Activated CD4-positive, alpha-beta memory T cell treated with anti-CD3 and anti-CD28 coated beads, Interleukin-2, amount 10 ng/mL, durations not matched to agents 7 days and 5 days (primary cell): ENCODE data around the gene PRDX1. TPM values are rescaled to one million over a fixed set of nuclear protein-coding genes. Genes with fewer than 3 reads are reported as not detected.
A peak's percentile ranks its signal among the peaks of the same experiment; 100 is the strongest.
"Not testable (repeated sequence)": the region's sequence is repeated elsewhere in the genome, so short reads cannot be mapped to it uniquely, and the experiment has no call there.

Source experiments
- CTCF ChIA-PET: fragments of 350-600 bp; sonication (Branson Sonifier 250); formaldehyde crosslinking; loops from one replicate; lab custom pipeline; 2021; ENCODE audit warnings: antibody characterized with exemption, inconsistent platforms; lab: Charles Lee
- POLR2A ChIA-PET: fragments of 350-600 bp; sonication (Branson Sonifier 250); formaldehyde crosslinking; loops from one replicate; lab custom pipeline; 2021; ENCODE audit warnings: antibody characterized with exemption; lab: Charles Lee
- DNase-seq: peaks from one replicate; pipeline ENCODE4 v3.0.0-alpha.2; 2020
- H3K27ac Mint-ChIP-seq: one replicate; pipeline ENCODE4 v1.8.0; 2021; ENCODE audit warnings: mild to moderate bottlenecking, mixed read lengths
- H3K27me3 Mint-ChIP-seq: one replicate; pipeline ENCODE4 v1.8.0; 2021; ENCODE audit warnings: mixed read lengths
- H3K36me3 Mint-ChIP-seq: one replicate; pipeline ENCODE4 v1.8.0; 2021; ENCODE audit warnings: low read depth, mixed read lengths
- H3K4me1 Mint-ChIP-seq: one replicate; pipeline ENCODE4 v1.8.0; 2021; ENCODE audit warnings: mixed read lengths
- H3K4me3 Mint-ChIP-seq: one replicate; pipeline ENCODE4 v1.8.0; 2021; ENCODE audit warnings: mild to moderate bottlenecking, mixed read lengths
- H3K9me3 Mint-ChIP-seq: one replicate; pipeline ENCODE4 v1.8.0; 2021; ENCODE audit warnings: mixed read lengths
- total RNA-seq, 2 experiments: library from RNA; stranded (reverse); gene quantifications; one replicate each; pipeline ENCODE4 v1.2.3, GENCODE V29; 2021

PRDX1 gene
- total RNA-seq, 2 experiments from 2014 or later = 296 to 309 TPM

GRCh38 chr1:45513532-45514260 is 8.0 kb downstream of the PRDX1 start:
- H3K4me3 Mint-ChIP-seq, H3K9me3 Mint-ChIP-seq, H3K27me3 Mint-ChIP-seq, DNase-seq, H3K27ac Mint-ChIP-seq: not testable (repeated sequence)
- H3K36me3 Mint-ChIP-seq = peaks cover 81% of the 10 kb centered on the region
- peaks cover 22% of the 10 kb centered on the region for H3K4me1 Mint-ChIP-seq
- ChIA-PET CTCF (interaction anchor here (0.6 to 4.2 kb wide), 12 partner anchors 10 to 80 kb away, joined by 3 to 120 read pairs (median 6); partner anchors contain the start of genes AKR1A1, CCDC163, MMACHC and NASP), POLR2A (interaction anchor here (0.6 to 4.1 kb wide), 5 partner anchors 7 to 54 kb away, joined by 3 to 36 read pairs (median 5); partner anchors contain the start of genes AKR1A1 and PRDX1)

GRCh38 chr1:45512641-45513054 is 9.0 kb downstream of the PRDX1 start:
- Mint-ChIP-seq H3K4me3 (no peak overlapping the region), H3K4me1 (peaks cover 19% of the 10 kb centered on the region), H3K36me3 (peaks cover 86% of the 10 kb centered on the region), H3K27me3 (no peaks in the 10 kb centered on the region), H3K9me3 (no peaks in the 10 kb centered on the region), H3K27ac (peak overlapping the region; percentile 47)
- ChIA-PET CTCF (interaction anchor here (0.6 to 4.2 kb wide), 22 partner anchors 9 to 670 kb away, joined by 3 to 120 read pairs (median 3); partner anchors contain the start of genes AKR1A1, CCDC163, MMACHC and NASP), POLR2A (interaction anchor here (0.6 to 4.1 kb wide), 8 partner anchors 8 to 58 kb away, joined by 3 to 36 read pairs (median 4); partner anchors contain the start of genes AKR1A1 and PRDX1)
- DNase-seq = peak; percentile 68

- Mint-ChIP-seq H3K27me3 (no peaks in the 10 kb centered on the region), H3K36me3 (peaks cover 75% of the 10 kb centered on the region), H3K9me3 (no peaks in the 10 kb centered on the region), H3K27ac (no peak overlapping the region), H3K4me1 (peaks cover 7% of the 10 kb centered on the region), H3K4me3 (no peak overlapping the region)
- CTCF ChIA-PET = interaction anchor here (0.7 to 4.2 kb wide), 6 partner anchors 10 to 72 kb away, joined by 3 to 120 read pairs (median 10); partner anchors contain the start of genes CCDC163, MMACHC and PRDX1
- no peak for DNase-seq
- POLR2A ChIA-PET = interaction anchor here (0.9 to 4.1 kb wide), 5 partner anchors 9 to 60 kb away, joined by 3 to 36 read pairs (median 4); partner anchors contain the start of genes CCDC163, MMACHC and PRDX1
Observed at GRCh38 chr1:45510972-45511527, 10.6 kb downstream of the PRDX1 start.

- Mint-ChIP-seq H3K27ac (no peak overlapping the region), H3K27me3 (no peaks in the 10 kb centered on the region), H3K4me3 (no peak overlapping the region), H3K9me3 (no peaks in the 10 kb centered on the region), H3K4me1 (peaks cover 2% of the 10 kb centered on the region), H3K36me3 (peaks cover 68% of the 10 kb centered on the region)
- ChIA-PET POLR2A (interaction anchor here (0.9 to 4.1 kb wide), 4 partner anchors 9 to 34 kb away, joined by 3 to 36 read pairs (median 5); partner anchors contain the start of genes CCDC163, MMACHC and PRDX1), CTCF (interaction anchor here (1.3 to 4.2 kb wide), 5 partner anchors 9 to 59 kb away, joined by 3 to 120 read pairs (median 13); partner anchors contain the start of genes CCDC163, MMACHC and PRDX1)
- no peak for DNase-seq
Observed at GRCh38 chr1:45510036-45510971, 11.4 kb downstream of the PRDX1 start.

- CTCF ChIA-PET = interaction anchor here (0.5 to 0.9 kb wide), 3 partner anchors 10 to 61 kb away, joined by 3 read pairs; no protein-coding TSS in a partner anchor
- no peak for DNase-seq
Observed at GRCh38 chr1:45508295-45509151, 13.2 kb downstream of the PRDX1 start.

GRCh38 chr1:45507893-45508292 is 13.8 kb downstream of the PRDX1 start:
- DNase-seq = no peak
- peaks cover 4% of the 10 kb centered on the region for H3K4me1 Mint-ChIP-seq
- no peaks in the 10 kb centered on the region for H3K9me3 Mint-ChIP-seq
- no peak overlapping the region for H3K27ac Mint-ChIP-seq
- ChIA-PET POLR2A (interaction anchor here (0.6 to 2.8 kb wide), 4 partner anchors 9 to 71 kb away, joined by 3 to 11 read pairs (median 5); partner anchors contain the start of genes AKR1A1 and PRDX1), CTCF (interaction anchor here (0.7 to 0.9 kb wide), 2 partner anchors 11 to 62 kb away, joined by 3 read pairs; no protein-coding TSS in a partner anchor)
- H3K27me3 Mint-ChIP-seq = no peaks in the 10 kb centered on the region
- no peak overlapping the region for H3K4me3 Mint-ChIP-seq
- H3K36me3 Mint-ChIP-seq = peaks cover 45% of the 10 kb centered on the region

More at GRCh38 chr1:45508295-45509151, 13.2 kb downstream of the PRDX1 start:
- Mint-ChIP-seq H3K27ac (no peak overlapping the region), H3K9me3 (no peaks in the 10 kb centered on the region), H3K27me3 (no peaks in the 10 kb centered on the region), H3K4me3 (no peak overlapping the region), H3K4me1 (peaks cover 4% of the 10 kb centered on the region), H3K36me3 (peaks cover 50% of the 10 kb centered on the region)
- POLR2A ChIA-PET = interaction anchor here (0.5 to 2.8 kb wide), 4 partner anchors 8 to 42 kb away, joined by 3 to 11 read pairs (median 5); partner anchors contain the start of genes AKR1A1 and PRDX1

- CTCF ChIA-PET = interaction anchor here (0.6 to 0.9 kb wide), 2 partner anchors 62 to 65 kb away, joined by 3 read pairs; no protein-coding TSS in a partner anchor
- no peak overlapping the region for H3K4me3 Mint-ChIP-seq
- H3K27me3 Mint-ChIP-seq = no peaks in the 10 kb centered on the region
- peaks cover 2% of the 10 kb centered on the region for H3K4me1 Mint-ChIP-seq
- no peaks in the 10 kb centered on the region for H3K9me3 Mint-ChIP-seq
- peaks cover 40% of the 10 kb centered on the region for H3K36me3 Mint-ChIP-seq
- no peak for DNase-seq
- POLR2A ChIA-PET = interaction anchor here (0.6 to 2.8 kb wide), 4 partner anchors 10 to 77 kb away, joined by 3 to 11 read pairs (median 5); partner anchors contain the start of genes NASP and PRDX1
- H3K27ac Mint-ChIP-seq = no peak overlapping the region
Observed at GRCh38 chr1:45507195-45507594, 14.5 kb downstream of the PRDX1 start.

GRCh38 chr1:45503462-45504360 is 18.0 kb downstream of the PRDX1 start:
- no peak overlapping the region for H3K4me3 Mint-ChIP-seq
- H3K27me3 Mint-ChIP-seq = no peaks in the 10 kb centered on the region
- POLR2A ChIA-PET = interaction anchor here (0.6 kb wide), 1 partner anchor 772 kb away, joined by 3 read pairs; no protein-coding TSS in a partner anchor
- H3K36me3 Mint-ChIP-seq = peaks cover 11% of the 10 kb centered on the region
- no peaks in the 10 kb centered on the region for H3K9me3 Mint-ChIP-seq
- CTCF ChIA-PET = interaction anchor here (0.6 to 2.6 kb wide), 2 partner anchors 10 to 11 kb away, joined by 3 to 20 read pairs; partner anchors contain the start of gene TESK2
- H3K27ac Mint-ChIP-seq = no peak overlapping the region
- no peak for DNase-seq
- peaks cover 30% of the 10 kb centered on the region for H3K4me1 Mint-ChIP-seq

- Mint-ChIP-seq H3K36me3 (no peaks in the 10 kb centered on the region), H3K4me1 (peaks cover 36% of the 10 kb centered on the region), H3K27me3 (no peaks in the 10 kb centered on the region), H3K27ac (no peak overlapping the region), H3K4me3 (no peak overlapping the region), H3K9me3 (no peaks in the 10 kb centered on the region)
- no peak for DNase-seq
- ChIA-PET CTCF (interaction anchor here (0.5 to 4.4 kb wide), 8 partner anchors 8 to 707 kb away, joined by 3 to 26 read pairs (median 6); partner anchors contain the start of gene TESK2), POLR2A (interaction anchor here (0.7 to 5.0 kb wide), 11 partner anchors 9 to 780 kb away, joined by 3 to 64 read pairs (median 5); partner anchors contain the start of genes AKR1A1, GPBP1L1, MUTYH and NASP)
Observed at GRCh38 chr1:45501505-45501859, 20.2 kb downstream of the PRDX1 start.

GRCh38 chr1:45499415-45499769 is 22.3 kb downstream of the PRDX1 start:
- peak; percentile 40 for DNase-seq
- no peaks in the 10 kb centered on the region for H3K9me3 Mint-ChIP-seq
- CTCF ChIA-PET = interaction anchor here (0.9 to 4.4 kb wide), 9 partner anchors 8 to 710 kb away, joined by 3 to 26 read pairs (median 6); partner anchors contain the start of genes MUTYH, TESK2, TOE1 and UROD
- POLR2A ChIA-PET = interaction anchor here (0.7 to 5.0 kb wide), 17 partner anchors 9 to 778 kb away, joined by 3 to 64 read pairs (median 4); partner anchors contain the start of genes AKR1A1, DYNLT4, GPBP1L1 and HPDL
- H3K4me3 Mint-ChIP-seq = peak overlapping the region; percentile 88
- peak overlapping the region; percentile 77 for H3K27ac Mint-ChIP-seq
- H3K36me3 Mint-ChIP-seq = no peaks in the 10 kb centered on the region
- peaks cover 36% of the 10 kb centered on the region for H3K4me1 Mint-ChIP-seq
- no peaks in the 10 kb centered on the region for H3K27me3 Mint-ChIP-seq
